ENCODE measurements around the gene IL1F10.

Gene IL1F10

GRCh38 chr2:113075030-113075429, 7.3 kb downstream of the IL1F10 start:
- Histone ChIP-seq H3K27me3 (ENCODE audit: insufficient read depth, poor library complexity, severe bottlenecking) (no peaks in the 10 kb centered on the region), H3K27ac (replicated peaks) (no peak overlapping the region), H3K4me3 (replicated peaks; ENCODE audit: insufficient read depth, low read length) (no peak overlapping the region)
- no peak for DNase-seq (ENCODE audit: low read depth in 1 of 2, low spot score in 1 of 2)
- TF ChIP-seq SPI1 (IDR thresholded peaks at IDR 0.05; ENCODE audit: borderline replicate concordance, low read depth) = no peak
- no peak for TF ChIP-seq GABPA (IDR thresholded peaks at IDR 0.05; ENCODE audit: low read depth)
- no peak for TF ChIP-seq POLR2AphosphoS5 (IDR thresholded peaks at IDR 0.05; ENCODE audit: low read depth)
- TF ChIP-seq CTCF (IDR thresholded peaks at IDR 0.05; ENCODE audit: insufficient read depth, low read length) = no peak
- no peak for TF ChIP-seq REST (IDR thresholded peaks at IDR 0.05; ENCODE audit: insufficient replicate concordance, low read depth)

GRCh38 chr2:113075600-113075999, 7.8 kb downstream of the IL1F10 start:
- no peak for TF ChIP-seq POLR2AphosphoS5 (IDR thresholded peaks at IDR 0.05; ENCODE audit: low read depth)
- TF ChIP-seq GABPA (IDR thresholded peaks at IDR 0.05; ENCODE audit: low read depth) = no peak
- no peak for TF ChIP-seq CTCF (IDR thresholded peaks at IDR 0.05; ENCODE audit: insufficient read depth, low read length)
- TF ChIP-seq REST (IDR thresholded peaks at IDR 0.05; ENCODE audit: insufficient replicate concordance, low read depth) = no peak
- no peak for TF ChIP-seq SPI1 (IDR thresholded peaks at IDR 0.05; ENCODE audit: borderline replicate concordance, low read depth)

GRCh38 chr2:113076954-113077669, 9.3 kb downstream of the IL1F10 start:
- H3K27ac ChIP-seq (replicated peaks) = no peak overlapping the region
- no peak overlapping the region for H3K4me3 ChIP-seq (replicated peaks; ENCODE audit: insufficient read depth, low read length)
- H3K27me3 ChIP-seq (ENCODE audit: insufficient read depth, poor library complexity, severe bottlenecking) = no peaks in the 10 kb centered on the region
- TF ChIP-seq REST (IDR thresholded peaks at IDR 0.05; ENCODE audit: insufficient replicate concordance, low read depth) = no peak
- no peak for TF ChIP-seq POLR2AphosphoS5 (IDR thresholded peaks at IDR 0.05; ENCODE audit: low read depth)
- TF ChIP-seq SPI1 (IDR thresholded peaks at IDR 0.05; ENCODE audit: borderline replicate concordance, low read depth) = no peak
- no peak for TF ChIP-seq CTCF (IDR thresholded peaks at IDR 0.05; ENCODE audit: insufficient read depth, low read length)
- TF ChIP-seq GABPA (IDR thresholded peaks at IDR 0.05; ENCODE audit: low read depth) = no peak
- no peak for DNase-seq (ENCODE audit: low read depth in 1 of 2, low spot score in 1 of 2)

More at GRCh38 chr2:113075600-113075999, 7.8 kb downstream of the IL1F10 start:
- DNase-seq (ENCODE audit: low read depth in 1 of 2, low spot score in 1 of 2) = no peak
- no peak overlapping the region for H3K4me3 ChIP-seq (replicated peaks; ENCODE audit: insufficient read depth, low read length)
- no peaks in the 10 kb centered on the region for H3K27me3 ChIP-seq (ENCODE audit: insufficient read depth, poor library complexity, severe bottlenecking)
- no peak overlapping the region for H3K27ac ChIP-seq (replicated peaks)

All from HL-60 (cell line).